Caki2 (cell line): ENCODE results near the gene TNFRSF17. TPM values are rescaled to one million over a fixed set of nuclear protein-coding genes. Genes with fewer than 3 reads are reported as not detected.

Experiments
- total RNA-seq: library from RNA; depleted of rRNA; stranded (reverse); fragments of >200 nt; shearing (Covaris generic); gene quantifications from 2 replicates; pipeline ENCODE4 v1.2.3, GENCODE V29; 2014; ENCODE audit warnings: low replicate concordance; rRNA removed

The TNFRSF17 gene
- total RNA-seq, 1 experiment from 2014 or later, result not detected

Other genes with a start within 250 kb of the TNFRSF17 start
- gene TXNDC11, start 222.4 kb upstream of the TNFRSF17 start, total RNA-seq, result 48.9 and 54.7 TPM in 2 replicates
- 18.8 and 31.2 TPM in 2 replicates for gene ZC3H7A, start 168.0 kb upstream of the TNFRSF17 start, total RNA-seq
- 196 and 259 TPM in 2 replicates for gene RSL1D1, start 113.7 kb upstream of the TNFRSF17 start, total RNA-seq
- 19.2 and 35.4 TPM in 2 replicates for gene GSPT1, start 49.3 kb upstream of the TNFRSF17 start, total RNA-seq
- 9.5 and 17.1 TPM in 2 replicates for gene NPIPB2, start 23.2 kb upstream of the TNFRSF17 start, total RNA-seq
- 47.8 and 72.1 TPM in 2 replicates for gene SNX29, start 11.5 kb downstream of the TNFRSF17 start, total RNA-seq